Measurements from ENCODE around the gene CDKL4.
A peak's percentile ranks its signal among the peaks of the same experiment; 100 is the strongest.
"Not testable (repeated sequence)": the region's sequence is repeated elsewhere in the genome, so short reads cannot be mapped to it uniquely, and the experiment has no call there.

CDKL4 gene

DNA sequence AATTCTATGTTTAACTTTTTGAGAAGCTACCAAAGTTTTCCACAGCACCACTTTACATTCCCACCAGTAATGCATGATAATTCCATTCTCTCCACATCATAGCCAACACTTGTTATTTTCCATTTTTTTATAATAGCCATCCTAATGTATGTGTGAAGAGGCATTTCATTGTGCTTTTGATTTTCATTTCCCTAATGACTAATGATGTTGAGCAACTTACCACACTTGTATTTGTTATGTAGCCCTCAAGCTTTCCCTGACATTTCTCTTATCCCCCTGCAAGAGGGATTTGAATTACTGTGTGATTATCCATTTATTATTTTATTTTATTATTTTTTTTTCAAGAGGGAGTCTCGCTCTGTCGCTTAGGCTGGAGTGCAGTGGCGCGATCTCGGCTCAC lies 99.4 kb downstream of the CDKL4 start:
- DNase-seq, result no peak

GRCh38 chr2:39142904-39143605 lies 100.7 kb downstream of the CDKL4 start:
- no peak for DNase-seq

- peak in 2 of 56 donors; percentile 29 to 30 for DNase-seq
Observed at GRCh38 chr2:39141334-39142271, 102.2 kb downstream of the CDKL4 start.

DNA sequence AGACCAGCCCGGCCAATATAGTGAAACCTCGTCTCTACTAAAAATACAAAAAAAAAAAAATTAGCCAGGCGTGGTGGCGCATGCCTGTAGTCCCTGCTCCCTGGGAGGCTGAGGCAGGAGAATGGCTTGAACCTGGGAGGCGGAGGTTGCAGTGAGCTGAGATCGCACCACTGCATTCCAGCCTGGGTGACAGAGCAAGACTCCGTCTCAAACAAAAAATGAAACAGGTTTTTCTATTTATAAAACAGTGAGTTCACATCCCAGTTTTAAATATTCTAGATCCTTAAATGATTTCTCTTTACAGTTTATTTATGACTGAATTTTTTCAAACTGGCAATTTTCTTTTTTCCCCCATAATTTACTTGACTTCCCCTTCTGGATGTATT lies 102.8 kb downstream of the CDKL4 start:
- not testable (repeated sequence) for DNase-seq

DNA sequence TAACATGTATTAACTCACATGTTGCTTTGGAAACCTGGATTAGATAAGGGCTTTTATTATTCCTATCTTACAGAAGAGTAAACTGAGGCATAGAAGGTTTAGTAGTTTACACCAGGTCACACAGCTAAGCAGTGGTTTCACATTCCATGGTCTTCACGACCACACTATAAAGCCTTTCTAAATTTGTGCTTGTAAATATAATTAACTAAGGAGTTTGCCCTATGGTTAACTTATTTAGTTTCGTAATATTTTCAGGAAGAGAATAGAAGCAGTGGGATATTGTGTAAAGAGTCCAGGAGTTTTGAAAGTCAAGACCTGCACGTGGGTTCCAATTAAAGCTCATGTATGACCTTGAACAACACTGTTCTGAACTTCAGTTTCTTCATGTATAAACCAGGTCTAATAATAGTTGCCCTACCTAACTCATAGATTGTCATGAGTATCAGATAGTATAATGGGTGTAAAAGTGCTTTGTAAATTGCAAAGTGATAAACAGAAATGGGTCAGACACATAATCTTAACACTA lies 103.4 kb downstream of the CDKL4 start:
- no peak for DNase-seq

DNA sequence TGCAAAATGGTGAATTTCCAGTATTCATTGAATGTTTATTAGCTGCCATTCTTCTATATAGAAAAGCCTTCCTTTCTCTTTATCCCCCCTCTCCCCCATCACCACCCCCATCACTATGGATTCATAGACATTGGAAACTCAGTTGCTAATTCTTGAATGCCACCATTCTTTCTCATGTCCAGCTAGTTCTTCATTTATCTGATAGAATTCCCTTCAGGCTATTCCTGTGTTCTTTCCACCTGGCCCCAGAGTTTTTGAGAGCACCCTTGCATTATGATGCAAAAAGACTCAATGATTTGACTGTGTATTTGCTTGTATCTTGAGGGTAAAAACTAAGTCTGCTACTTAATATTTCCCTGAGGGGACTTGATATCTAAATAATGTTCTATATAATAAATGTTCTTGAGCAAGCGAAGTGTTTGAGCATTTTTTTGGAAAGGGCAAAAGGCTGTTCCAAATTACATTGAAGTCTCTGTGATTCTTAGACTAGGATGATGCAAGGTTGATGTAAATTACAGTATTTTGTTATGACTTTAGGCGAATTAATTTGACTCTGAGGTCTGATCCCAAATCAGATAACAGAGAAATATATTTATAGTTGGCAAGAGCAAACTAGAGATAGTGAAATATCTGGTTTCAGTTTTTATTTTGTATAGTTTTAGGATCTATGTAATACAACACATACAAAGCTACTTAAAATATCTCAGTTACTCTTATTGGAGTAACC lies 104.1 kb downstream of the CDKL4 start:
- no peak for DNase-seq

DNA sequence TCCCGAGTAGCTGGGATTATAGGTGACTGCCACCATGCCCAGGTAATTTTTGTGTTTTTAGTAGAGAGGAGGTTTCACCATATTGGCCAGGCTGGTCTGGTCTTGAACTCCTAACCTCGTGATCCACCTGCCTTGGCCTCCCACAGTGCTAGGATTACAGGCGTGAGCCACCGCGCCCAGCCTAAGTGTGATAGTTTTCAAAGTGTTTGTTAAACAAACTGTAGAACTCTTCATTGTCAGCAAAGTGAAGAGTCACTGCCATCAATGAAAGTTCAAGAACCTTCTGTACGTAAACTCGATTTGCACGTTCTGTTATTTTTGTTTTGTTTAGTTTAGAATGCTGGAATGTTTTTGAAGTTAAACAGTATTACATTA lies 104.9 kb downstream of the CDKL4 start:
- no peak for DNase-seq

- DNase-seq, result not testable (repeated sequence)
Observed at GRCh38 chr2:39138187-39138836, 105.5 kb downstream of the CDKL4 start.

DNA sequence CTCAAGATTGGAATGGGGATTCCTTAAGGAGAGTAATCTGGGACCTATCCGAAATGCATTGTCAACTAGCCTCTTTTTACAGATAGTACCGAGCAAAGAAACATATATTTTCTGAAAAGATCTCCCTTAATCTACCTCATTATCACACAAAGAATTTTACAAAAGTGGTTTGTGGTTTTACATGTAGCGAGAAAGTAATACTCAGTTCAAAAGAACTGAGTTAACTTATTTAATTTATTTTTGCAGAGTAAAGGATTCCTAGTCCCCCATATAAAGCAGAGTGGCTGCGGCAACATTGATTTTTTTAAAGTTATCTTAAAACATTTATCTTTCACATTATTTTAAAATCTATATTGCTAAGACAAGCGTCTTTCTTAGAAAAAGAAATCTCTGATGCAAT lies 107.0 kb downstream of the CDKL4 start:
- no peak for DNase-seq

DNA sequence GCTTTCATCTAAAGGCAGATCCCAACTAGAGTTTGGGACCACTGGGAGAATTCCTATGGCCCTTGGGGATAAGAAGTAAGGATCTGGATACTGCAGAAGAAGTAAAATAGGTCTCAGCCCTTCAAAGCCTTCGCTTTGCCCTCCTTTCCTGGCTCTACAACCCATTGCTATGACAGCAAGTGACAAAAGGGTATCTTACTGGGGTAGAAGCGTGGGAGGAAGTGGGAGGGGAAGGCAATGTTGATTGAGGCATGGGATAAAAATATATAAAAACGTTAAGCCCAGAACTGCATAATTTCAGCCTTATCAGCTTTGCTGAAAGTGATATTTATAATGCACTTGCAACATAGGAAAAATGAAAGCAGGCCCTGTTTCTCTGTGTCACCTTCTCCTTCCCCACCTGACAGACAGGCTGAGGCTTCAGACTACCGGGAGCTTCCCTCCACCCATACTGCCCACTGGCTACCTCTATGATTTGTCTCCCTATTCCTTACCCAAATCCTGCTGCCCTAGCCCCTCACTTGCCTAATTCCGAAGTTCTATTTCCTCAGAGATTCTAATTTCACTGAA lies 108.0 kb downstream of the CDKL4 start:
- DNase-seq, result no peak

- no peak for DNase-seq
Observed at GRCh38 chr2:39133215-39133851, 110.4 kb downstream of the CDKL4 start.

DNA sequence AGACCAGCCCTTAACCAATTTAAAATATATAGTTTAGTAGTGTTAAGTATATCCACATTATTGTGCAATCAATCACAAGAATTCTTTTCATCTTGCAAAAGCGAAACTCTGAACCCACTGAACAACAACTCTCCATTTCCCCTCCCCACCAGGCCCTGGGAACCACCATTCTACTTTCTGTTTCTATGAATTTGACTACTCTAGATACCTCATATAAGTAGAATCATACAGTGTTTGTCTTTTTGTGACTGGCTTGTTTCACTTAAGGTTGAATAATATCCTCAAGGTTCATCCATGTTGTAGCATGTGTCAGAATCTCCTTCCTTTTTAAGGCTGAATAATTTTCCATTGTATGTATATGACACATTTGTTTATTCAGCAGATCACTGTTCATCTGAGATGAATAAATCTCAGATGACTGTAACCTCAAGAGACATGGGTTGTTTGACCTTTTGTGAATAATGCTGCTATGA lies 114.8 kb downstream of the CDKL4 start:
- no peak for DNase-seq

GRCh38 chr2:39127973-39128372 lies 115.8 kb downstream of the CDKL4 start:
- DNase-seq, result no peak

Measured in amygdala (tissue), 56 donors.